ENCODE measurements around the gene ADSS2. TPM values are rescaled to one million over a fixed set of nuclear protein-coding genes. Genes with fewer than 3 reads are reported as not detected.
"Not testable (repeated sequence)": the region's sequence is repeated elsewhere in the genome, so short reads cannot be mapped to it uniquely, and the experiment has no call there.

The ADSS2 gene
- polyA plus RNA-seq, 4 donors = 56.2 to 68.2 (median 65.5) TPM

GRCh38 chr1:244400974-244401373, 50.7 kb downstream of the ADSS2 start:
- no peak for DNase-seq (ENCODE audit: low read depth in 4 of 4, low spot score in 3 of 4)

- no peak for DNase-seq (ENCODE audit: low read depth in 4 of 4, low spot score in 3 of 4)
Observed at GRCh38 chr1:244397131-244397530, 54.6 kb downstream of the ADSS2 start.

- DNase-seq (ENCODE audit: low read depth in 4 of 4, low spot score in 3 of 4) = no peak
Observed at GRCh38 chr1:244395965-244396364, 55.7 kb downstream of the ADSS2 start.

- no peak for DNase-seq (ENCODE audit: low read depth in 4 of 4, low spot score in 3 of 4)
Observed at GRCh38 chr1:244394826-244395765, 56.6 kb downstream of the ADSS2 start.

- DNase-seq (ENCODE audit: low read depth in 4 of 4, low spot score in 3 of 4) = no peak
Observed at GRCh38 chr1:244394346-244394745, 57.4 kb downstream of the ADSS2 start.

- no peak for DNase-seq (ENCODE audit: low read depth in 4 of 4, low spot score in 3 of 4)
Observed at GRCh38 chr1:244393604-244394176, 58.0 kb downstream of the ADSS2 start.

- peak in 3 of 4 donors; percentile 5 to 14 (median 10) for DNase-seq (ENCODE audit: low read depth in 4 of 4, low spot score in 3 of 4)
Observed at GRCh38 chr1:244391761-244392160, 59.9 kb downstream of the ADSS2 start.

- no peak for DNase-seq (ENCODE audit: low read depth in 4 of 4, low spot score in 3 of 4)
Observed at GRCh38 chr1:244388961-244389360, 62.7 kb downstream of the ADSS2 start.

GRCh38 chr1:244387415-244387814, 64.3 kb downstream of the ADSS2 start:
- no peak for DNase-seq (ENCODE audit: low read depth in 4 of 4, low spot score in 3 of 4)

GRCh38 chr1:244386595-244386994, 65.1 kb downstream of the ADSS2 start:
- no peak for DNase-seq (ENCODE audit: low read depth in 4 of 4, low spot score in 3 of 4)

GRCh38 chr1:244384066-244384465, 67.6 kb downstream of the ADSS2 start:
- DNase-seq (ENCODE audit: low read depth in 4 of 4, low spot score in 3 of 4) = no peak

- no peak for DNase-seq (ENCODE audit: low read depth in 4 of 4, low spot score in 3 of 4)
Observed at GRCh38 chr1:244383278-244383884, 68.3 kb downstream of the ADSS2 start.

- DNase-seq (ENCODE audit: low read depth in 4 of 4, low spot score in 3 of 4) = no peak
Observed at GRCh38 chr1:244381878-244382565, 69.7 kb downstream of the ADSS2 start.

- no peak for DNase-seq (ENCODE audit: low read depth in 4 of 4, low spot score in 3 of 4)
Observed at GRCh38 chr1:244376126-244376525, 75.6 kb downstream of the ADSS2 start.

GRCh38 chr1:244375051-244375450, 76.7 kb downstream of the ADSS2 start:
- DNase-seq (ENCODE audit: low read depth in 4 of 4, low spot score in 3 of 4) = no peak

GRCh38 chr1:244374484-244374883, 77.2 kb downstream of the ADSS2 start:
- DNase-seq (ENCODE audit: low read depth in 4 of 4, low spot score in 3 of 4) = not testable (repeated sequence)

- no peak for DNase-seq (ENCODE audit: low read depth in 4 of 4, low spot score in 3 of 4)
Observed at GRCh38 chr1:244371242-244372141, 80.2 kb downstream of the ADSS2 start.

GRCh38 chr1:244370060-244370637, 81.6 kb downstream of the ADSS2 start:
- no peak for DNase-seq (ENCODE audit: low read depth in 4 of 4, low spot score in 3 of 4)

- DNase-seq (ENCODE audit: low read depth in 4 of 4, low spot score in 3 of 4) = no peak
Observed at GRCh38 chr1:244369256-244370057, 82.3 kb downstream of the ADSS2 start.

Measured in right renal pelvis (tissue), 4 donors.